HL-60/S4 treated with phorbol 12-myristate 13-acetate at 8.2 ng/mL for 4 days and 3 days (cell line): ENCODE measurements around the gene BOD1L1.

ENCODE experiments used
- in situ Hi-C: fragments of 300-500 bp; cut with MboI; formaldehyde crosslinking; loops from 2 replicates; pipeline ENCODE4 v1.15.0; 2022; ENCODE audit warnings: low sequenced_read_pairs

Gene BOD1L1

GRCh38 chr4:13529128-13529919, 98.2 kb downstream of the BOD1L1 start:
- in situ Hi-C loops: loop anchor here (25.0 kb wide), 1 partner anchor 692 kb away; no protein-coding TSS in a partner anchor

- in situ Hi-C loops: loop anchor here (25.0 kb wide), 1 partner anchor 691 kb away; no protein-coding TSS in a partner anchor
Measured at GRCh38 chr4:13528821-13529127, 98.8 kb downstream of the BOD1L1 start.

DNA sequence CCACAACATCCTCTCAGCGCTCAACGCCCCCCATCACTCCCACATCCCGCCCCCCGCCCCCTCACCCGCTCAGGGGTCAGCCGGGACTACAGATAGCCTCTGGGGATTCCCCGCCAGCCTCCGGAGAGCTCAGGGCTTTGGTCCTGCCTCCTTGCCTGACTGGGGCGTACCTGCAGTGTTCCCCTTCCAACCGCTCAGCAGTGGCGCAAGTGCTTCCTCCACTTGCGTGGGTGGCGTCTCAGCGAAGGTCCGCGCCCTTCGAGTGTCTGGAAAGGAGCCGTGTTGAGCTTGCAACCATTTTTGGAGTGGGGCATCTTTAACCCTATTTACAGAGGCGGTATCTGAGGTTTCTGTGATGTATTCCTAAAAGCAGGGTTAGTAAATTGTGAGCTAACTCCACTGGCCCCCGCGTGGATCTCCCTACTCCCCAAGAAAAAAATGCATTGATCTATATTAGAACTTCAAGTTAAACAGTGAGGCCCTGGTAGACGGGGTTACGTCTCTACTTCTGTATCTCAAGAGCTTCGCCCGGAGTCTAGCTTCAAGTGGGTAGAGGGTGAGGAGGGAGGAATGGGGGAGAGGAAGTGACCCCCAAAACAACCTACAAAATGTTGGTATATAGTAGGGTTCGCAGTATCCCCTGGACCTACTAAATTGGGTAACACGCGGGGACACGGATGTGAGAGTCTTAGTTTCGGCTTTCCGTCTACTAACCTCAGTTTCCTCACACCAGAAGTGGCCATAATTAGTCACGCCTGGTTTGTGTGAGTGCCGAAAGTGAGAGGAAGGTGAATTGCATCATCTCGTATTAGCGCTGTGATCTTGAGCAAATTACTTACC, 99.3 kb downstream of the BOD1L1 start:
- in situ Hi-C loops: loop anchor here (25.0 kb wide), 1 partner anchor 691 kb away; no protein-coding TSS in a partner anchor

- in situ Hi-C loops: loop anchor here (25.0 kb wide), 1 partner anchor 690 kb away; no protein-coding TSS in a partner anchor
Measured at GRCh38 chr4:13527192-13527980, 100.1 kb downstream of the BOD1L1 start.

DNA sequence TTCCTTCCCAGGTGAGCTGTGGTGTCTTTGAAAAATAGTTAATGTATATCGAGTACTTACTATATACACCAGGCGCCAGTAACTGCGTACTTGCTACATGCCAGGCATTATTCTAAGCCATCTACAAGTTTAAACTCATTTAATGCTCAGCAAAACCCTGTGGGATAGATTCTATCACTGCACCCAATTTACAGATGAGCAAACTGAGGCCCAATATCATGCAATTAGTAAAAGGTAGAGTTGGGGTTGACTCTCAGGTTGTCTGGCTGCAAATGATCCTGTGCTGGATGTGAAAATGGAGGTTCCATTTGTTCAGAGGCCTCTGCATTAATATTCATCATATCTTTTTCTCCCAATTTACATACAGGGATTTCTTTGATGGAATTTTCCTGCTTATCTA, 100.9 kb downstream of the BOD1L1 start:
- in situ Hi-C loops: loop anchor here (25.0 kb wide), 1 partner anchor 689 kb away; no protein-coding TSS in a partner anchor

- in situ Hi-C loops: loop anchor here (25.0 kb wide), 1 partner anchor 688 kb away; no protein-coding TSS in a partner anchor
Measured at GRCh38 chr4:13525606-13526281, 101.8 kb downstream of the BOD1L1 start.

- in situ Hi-C loops: loop anchor here (25.0 kb wide), 1 partner anchor 687 kb away; no protein-coding TSS in a partner anchor
Measured at GRCh38 chr4:13524504-13525243, 102.9 kb downstream of the BOD1L1 start.

GRCh38 chr4:13523591-13524503, 103.7 kb downstream of the BOD1L1 start:
- in situ Hi-C loops: no loop called here

- in situ Hi-C loops: no loop called here
Measured at GRCh38 chr4:13523105-13523477, 104.4 kb downstream of the BOD1L1 start.

- in situ Hi-C loops: no loop called here
Measured at GRCh38 chr4:13522282-13523104, 105.0 kb downstream of the BOD1L1 start.

- in situ Hi-C loops: no loop called here
Measured at GRCh38 chr4:13521047-13521446, 106.5 kb downstream of the BOD1L1 start.
